ENCODE results near the gene GPR37L1. TPM values are rescaled to one million over a fixed set of nuclear protein-coding genes. Genes with fewer than 3 reads are reported as not detected.

GPR37L1 gene
- total and polyA plus RNA-seq, 9 donors, result 0.01 to 0.34 (median 0.12) TPM; not detected in 2

DNA sequence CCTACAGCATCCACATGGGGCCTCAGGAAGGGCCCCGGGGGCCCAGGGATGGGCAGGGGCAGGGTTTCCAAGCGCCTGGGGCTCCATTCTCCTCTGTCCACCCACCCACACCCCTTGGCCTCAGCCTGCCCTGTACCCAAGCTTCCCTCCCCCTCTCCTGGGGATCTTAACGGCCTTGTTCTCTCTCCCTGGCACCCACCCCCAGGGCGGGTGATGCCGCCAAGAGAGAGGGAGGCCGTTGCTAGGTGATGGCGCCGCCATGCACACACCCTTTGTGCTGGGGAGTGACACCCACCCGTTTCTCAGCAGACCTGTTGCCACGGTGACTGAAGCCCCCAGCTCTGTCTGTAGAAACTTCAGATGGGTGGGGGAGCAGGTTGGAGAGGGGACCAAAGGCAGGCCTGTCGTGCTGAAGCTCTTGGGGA, 7.6 kb downstream of the GPR37L1 start:
- Histone ChIP-seq H3K9me3 (no peaks in the 10 kb centered on the region), H3K27me3 (no peaks in the 10 kb centered on the region), H3K4me1 (ENCODE audit: insufficient read depth) (peaks cover 27% of the 10 kb centered on the region), H3K36me3 (no peaks in the 10 kb centered on the region), H3K4me3 (no peak overlapping the region), H3K27ac (peak overlapping the region; percentile 36 to 93)
- peak in 4 of 5 donors; percentile 49 to 72 (median 59) for DNase-seq
- WGBS, 3 donors, result 45 to 51% (median 47%) methylated on average over 9 to 11 of the region's 11 CpGs
- intact Hi-C loops (cut with DNase I), result loop anchor here in 2 of 4 donors (5.0 to 10.0 kb wide), 2 partner anchors 118 to 236 kb away; partner anchors contain the start of gene ELF3 (in 1 of the 2)
- TF ChIP-seq, protein P1, sequence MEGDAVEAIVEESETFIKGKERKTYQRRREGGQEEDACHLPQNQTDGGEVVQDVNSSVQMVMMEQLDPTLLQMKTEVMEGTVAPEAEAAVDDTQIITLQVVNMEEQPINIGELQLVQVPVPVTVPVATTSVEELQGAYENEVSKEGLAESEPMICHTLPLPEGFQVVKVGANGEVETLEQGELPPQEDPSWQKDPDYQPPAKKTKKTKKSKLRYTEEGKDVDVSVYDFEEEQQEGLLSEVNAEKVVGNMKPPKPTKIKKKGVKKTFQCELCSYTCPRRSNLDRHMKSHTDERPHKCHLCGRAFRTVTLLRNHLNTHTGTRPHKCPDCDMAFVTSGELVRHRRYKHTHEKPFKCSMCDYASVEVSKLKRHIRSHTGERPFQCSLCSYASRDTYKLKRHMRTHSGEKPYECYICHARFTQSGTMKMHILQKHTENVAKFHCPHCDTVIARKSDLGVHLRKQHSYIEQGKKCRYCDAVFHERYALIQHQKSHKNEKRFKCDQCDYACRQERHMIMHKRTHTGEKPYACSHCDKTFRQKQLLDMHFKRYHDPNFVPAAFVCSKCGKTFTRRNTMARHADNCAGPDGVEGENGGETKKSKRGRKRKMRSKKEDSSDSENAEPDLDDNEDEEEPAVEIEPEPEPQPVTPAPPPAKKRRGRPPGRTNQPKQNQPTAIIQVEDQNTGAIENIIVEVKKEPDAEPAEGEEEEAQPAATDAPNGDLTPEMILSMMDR (IDR thresholded peaks at IDR 0.05), result no peak
- no peak for TF ChIP-seq EP300 (IDR thresholded peaks at IDR 0.05)
- TF ChIP-seq POLR2A (IDR thresholded peaks at IDR 0.05), result no peak

DNA sequence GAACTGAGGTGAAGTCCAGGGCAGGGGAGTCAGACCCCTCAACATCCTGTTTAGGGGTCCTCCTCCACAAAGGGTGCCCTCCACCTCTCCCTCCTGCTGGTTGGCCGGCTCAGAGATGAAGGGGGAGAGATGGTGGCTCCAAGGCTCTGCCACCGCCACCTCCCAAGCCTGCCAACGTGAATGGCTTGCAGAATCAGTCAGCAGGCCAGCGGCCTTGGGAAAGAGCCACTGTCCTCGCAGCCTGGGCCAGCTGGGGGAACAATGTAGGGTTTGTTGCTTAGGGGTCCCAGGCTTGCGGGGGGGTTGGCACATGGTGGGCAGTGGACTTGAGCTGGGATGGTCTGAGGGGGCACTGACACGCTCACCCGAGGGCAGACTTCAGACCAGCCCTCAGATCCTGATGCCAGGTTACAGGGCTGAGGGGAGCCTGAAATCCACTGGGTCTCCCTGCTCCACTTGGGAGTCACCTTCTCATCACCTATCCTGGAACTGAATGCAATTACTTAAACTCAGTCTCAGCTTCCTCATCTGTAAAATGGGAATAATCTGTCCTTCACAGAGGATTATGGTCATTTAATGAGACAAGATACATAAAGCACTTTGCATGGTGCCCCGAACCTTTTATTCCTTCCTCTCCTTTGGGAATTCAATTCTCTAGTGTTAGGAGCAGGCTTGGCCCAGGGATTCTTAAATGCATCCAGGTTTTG, 8.3 kb downstream of the GPR37L1 start:
- 56 to 71% (median 63%) methylated on average over 9 of the region's 9 CpGs for WGBS, 3 donors
- no peaks in the 10 kb centered on the region for H3K9me3 ChIP-seq
- no peak for DNase-seq
- H3K4me3 ChIP-seq, result no peak overlapping the region
- H3K4me1 ChIP-seq (ENCODE audit: insufficient read depth), result peaks cover 27% of the 10 kb centered on the region
- peak overlapping the region; percentile 38 to 93 for H3K27ac ChIP-seq
- intact Hi-C loops (cut with DNase I), result loop anchor here in 2 of 4 donors (5.0 to 10.0 kb wide), 2 partner anchors 119 to 236 kb away; partner anchors contain the start of gene ELF3 (in 1 of the 2)
- H3K36me3 ChIP-seq, result no peaks in the 10 kb centered on the region
- H3K27me3 ChIP-seq, result no peaks in the 10 kb centered on the region
- no peak for TF ChIP-seq EP300 (IDR thresholded peaks at IDR 0.05)
- TF ChIP-seq POLR2A (IDR thresholded peaks at IDR 0.05), result no peak

DNA sequence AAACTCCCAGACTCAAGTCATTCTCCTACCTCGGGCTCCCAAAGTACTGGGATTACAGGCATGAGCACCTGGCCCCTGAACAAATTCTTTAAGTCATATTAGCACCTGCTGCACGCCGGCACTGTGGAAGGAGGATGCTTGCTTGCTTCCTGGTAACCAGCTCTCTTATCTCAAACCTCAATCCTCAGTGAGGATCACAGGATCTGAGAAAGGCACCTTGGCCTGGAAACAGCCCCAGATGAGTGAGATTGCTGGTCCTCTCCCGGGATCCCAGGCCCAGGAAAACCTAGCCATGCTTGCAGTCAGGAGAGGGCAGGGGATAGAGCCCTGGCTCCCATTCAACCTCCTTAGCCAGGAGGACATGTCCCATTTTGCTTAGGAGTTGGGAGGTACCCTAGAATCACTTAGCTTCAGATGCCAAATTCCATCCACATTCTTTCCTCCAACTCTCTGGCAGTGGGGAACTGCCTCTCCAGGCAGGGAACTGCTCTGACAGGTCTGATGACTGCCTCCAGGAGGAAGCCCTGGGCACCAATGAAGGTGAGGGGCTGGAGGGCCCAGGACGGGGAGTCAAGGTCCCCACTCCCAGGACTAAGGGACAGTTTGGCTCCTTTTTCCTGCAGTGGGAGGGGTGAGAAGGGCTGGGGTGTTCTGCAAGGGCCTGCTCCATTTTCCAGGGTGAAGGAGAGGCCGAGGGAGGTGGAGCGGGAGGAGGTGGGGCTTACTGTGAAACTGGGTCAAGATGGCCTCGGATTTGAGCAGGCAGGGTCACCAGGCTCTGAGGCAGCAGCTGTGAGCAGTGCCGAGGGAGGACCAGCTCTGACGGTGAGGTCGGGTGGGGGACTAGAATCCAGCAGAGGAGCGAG, 9.5 kb downstream of the GPR37L1 start:
- Histone ChIP-seq H3K36me3 (no peaks in the 10 kb centered on the region), H3K4me1 (ENCODE audit: insufficient read depth) (peaks cover 27% of the 10 kb centered on the region), H3K9me3 (no peaks in the 10 kb centered on the region), H3K27me3 (no peaks in the 10 kb centered on the region), H3K4me3 (no peak overlapping the region), H3K27ac (peak overlapping the region; percentile 79 to 93)
- 16 to 31% (median 17%) methylated on average over 12 of the region's 12 CpGs for WGBS, 3 donors
- TF ChIP-seq EP300 (IDR thresholded peaks at IDR 0.05), result no peak
- TF ChIP-seq POLR2A (IDR thresholded peaks at IDR 0.05), result no peak
- TF ChIP-seq, protein P1 (IDR thresholded peaks at IDR 0.05), result no peak
- DNase-seq, result peak; percentile 83 to 89 (median 86)
- intact Hi-C loops (cut with DNase I), result loop anchor here in 2 of 4 donors (5.0 to 10.0 kb wide), 2 partner anchors 120 to 237 kb away; partner anchors contain the start of gene ELF3 (in 1 of the 2)

DNA sequence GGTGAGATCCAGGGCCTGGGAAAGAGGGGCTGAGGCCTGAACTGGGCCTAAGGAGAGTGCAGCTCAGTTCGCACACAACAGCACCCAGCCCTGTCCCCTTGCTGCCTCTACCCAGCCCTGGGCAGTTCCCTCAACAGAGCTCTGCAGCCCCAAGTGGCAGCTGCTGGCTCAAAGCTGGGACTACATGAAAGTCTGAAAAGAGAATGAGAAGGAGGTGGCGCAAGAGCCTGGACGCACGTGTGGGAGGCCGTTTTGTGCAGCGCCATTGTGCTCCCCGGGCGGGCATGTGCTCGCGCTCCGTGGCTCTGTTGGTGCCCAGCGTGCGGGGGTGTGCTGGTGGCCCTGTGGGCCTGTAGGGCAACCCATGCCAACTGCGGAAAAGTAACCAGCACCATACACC, 10.3 kb downstream of the GPR37L1 start:
- peaks cover 27% of the 10 kb centered on the region for H3K4me1 ChIP-seq (ENCODE audit: insufficient read depth)
- H3K4me3 ChIP-seq, result no peak overlapping the region
- H3K36me3 ChIP-seq, result no peaks in the 10 kb centered on the region
- 37 to 57% (median 47%) methylated on average over 14 of the region's 14 CpGs for WGBS, 3 donors
- TF ChIP-seq EP300 (IDR thresholded peaks at IDR 0.05), result no peak
- TF ChIP-seq, protein P1 (IDR thresholded peaks at IDR 0.05), result peak in 1 of 3 donors; percentile 22
- TF ChIP-seq POLR2A (IDR thresholded peaks at IDR 0.05), result no peak
- H3K27ac ChIP-seq, result peak overlapping the region; percentile 79 to 93
- H3K9me3 ChIP-seq, result no peaks in the 10 kb centered on the region
- intact Hi-C loops (cut with DNase I), result loop anchor here in 2 of 4 donors (5.0 to 10.0 kb wide), 2 partner anchors 121 to 238 kb away; partner anchors contain the start of gene ELF3 (in 1 of the 2)
- DNase-seq, result peak in 4 of 5 donors; percentile 40 to 63 (median 56)
- H3K27me3 ChIP-seq, result no peaks in the 10 kb centered on the region
